Activated T-cell treated with anti-CD3 and anti-CD28 coated beads, Interleukin-2, amount 50 U/mL, for 1 hour (primary cell): Measurements from ENCODE around the gene RAB40C.

Source experiments
- DNase-seq: peaks from one replicate; pipeline ENCODE4 v3.0.0-alpha.2; 2020

The RAB40C gene

GRCh38 chr16:589658-590187 lies at the start of gene RAB40C:
Gene RAB40C (plus strand): TSS chr16:590066. CDS start chr16:590292, 226 bp downstream.
- peak; percentile 97 for DNase-seq

- no peak for DNase-seq
Observed at GRCh38 chr16:540645-541340, 49.1 kb upstream of the RAB40C start.

- DNase-seq, result no peak
Observed at GRCh38 chr16:543301-544164, 46.3 kb upstream of the RAB40C start.

DNA sequence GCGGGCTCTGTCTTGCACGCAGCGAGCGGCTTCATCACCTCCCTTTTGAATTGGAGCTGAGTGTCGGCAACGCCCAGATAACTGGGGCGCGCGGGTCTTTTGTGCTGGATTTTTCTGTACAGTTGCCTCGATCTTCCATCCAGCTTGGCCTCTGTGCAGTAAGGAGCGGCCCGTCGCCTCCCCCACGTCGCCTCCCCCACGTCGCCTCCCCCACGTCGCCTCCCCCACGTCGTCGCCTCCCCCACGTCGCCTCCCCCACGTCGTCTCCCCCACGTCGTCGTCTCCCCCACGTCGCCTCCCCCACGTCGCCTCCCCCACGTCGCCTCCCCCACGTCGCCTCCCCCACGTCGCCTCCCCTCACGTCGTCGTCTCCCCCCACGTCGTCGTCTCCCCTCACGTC lies 45.3 kb upstream of the RAB40C start:
- no peak for DNase-seq

DNA sequence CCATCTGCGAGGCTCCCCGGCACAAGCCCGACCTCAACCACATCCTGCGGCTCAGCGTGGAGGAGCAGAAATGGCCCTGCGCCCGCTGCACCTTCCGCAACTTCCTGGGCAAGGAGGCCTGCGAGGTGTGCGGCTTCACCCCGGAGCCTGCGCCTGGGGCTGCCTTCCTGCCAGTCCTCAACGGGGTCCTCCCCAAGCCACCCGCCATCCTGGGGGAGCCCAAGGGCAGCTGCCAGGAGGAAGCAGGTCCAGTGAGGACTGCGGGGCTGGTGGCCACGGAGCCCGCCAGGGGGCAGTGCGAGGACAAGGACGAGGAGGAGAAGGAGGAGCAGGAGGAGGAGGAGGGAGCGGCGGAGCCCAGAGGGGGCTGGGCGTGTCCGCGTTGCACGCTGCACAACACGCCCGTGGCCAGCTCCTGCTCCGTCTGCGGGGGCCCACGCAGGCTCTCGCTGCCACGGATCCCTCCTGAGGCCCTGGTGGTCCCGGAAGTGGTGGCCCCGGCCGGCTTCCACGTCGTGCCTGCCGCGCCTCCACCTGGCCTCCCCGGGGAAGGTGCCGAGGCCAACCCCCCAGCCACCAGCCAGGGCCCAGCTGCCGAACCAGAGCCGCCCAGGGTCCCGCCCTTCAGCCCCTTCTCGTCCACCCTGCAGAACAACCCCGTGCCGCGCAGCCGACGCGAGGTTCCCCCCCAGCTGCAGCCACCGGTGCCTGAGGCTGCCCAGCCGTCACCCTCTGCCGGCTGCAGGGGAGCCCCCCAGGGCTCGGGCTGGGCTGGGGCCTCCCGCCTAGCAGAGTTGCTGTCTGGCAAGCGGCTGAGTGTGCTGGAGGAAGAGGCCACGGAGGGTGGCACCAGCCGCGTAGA lies 42.7 kb upstream of the RAB40C start:
- peak; percentile 64 for DNase-seq

- DNase-seq, result no peak
Observed at GRCh38 chr16:548586-548985, 41.3 kb upstream of the RAB40C start.

DNA sequence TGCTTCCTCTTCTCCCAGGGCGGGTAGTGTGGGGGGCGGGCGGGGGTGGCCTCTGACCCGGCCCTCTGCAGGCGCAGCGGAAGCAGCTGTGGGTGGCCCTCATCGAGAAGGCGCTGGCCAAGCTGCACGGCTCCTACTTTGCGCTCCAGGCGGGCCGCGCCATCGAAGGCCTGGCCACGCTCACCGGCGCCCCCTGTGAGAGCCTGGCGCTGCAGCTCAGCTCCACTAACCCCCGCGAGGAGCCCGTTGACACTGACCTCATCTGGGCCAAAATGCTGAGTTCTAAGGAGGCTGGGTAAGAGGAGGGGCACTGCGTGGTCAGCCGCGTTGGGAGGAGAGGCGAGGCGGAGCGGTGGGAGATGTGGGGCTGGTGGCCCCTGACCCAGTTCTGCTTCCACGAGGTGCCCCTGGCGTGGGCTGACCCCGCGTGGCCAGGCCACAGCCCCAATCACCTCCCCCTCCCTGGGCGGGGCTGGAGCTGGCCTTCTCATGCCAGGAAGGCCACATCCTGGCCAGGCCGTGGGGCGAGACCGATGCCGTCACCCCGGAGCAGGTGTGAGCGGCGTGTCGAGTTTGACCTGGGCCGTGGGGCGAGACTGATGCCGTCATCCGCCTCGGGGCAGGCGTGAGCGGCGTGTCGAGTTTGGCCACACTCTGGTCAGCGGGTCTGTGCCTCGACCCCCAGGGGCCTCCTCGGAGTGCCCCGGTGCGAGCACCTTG lies 40.2 kb upstream of the RAB40C start:
- DNase-seq, result no peak

GRCh38 chr16:551210-551609 lies 38.7 kb upstream of the RAB40C start:
- no peak for DNase-seq

DNA sequence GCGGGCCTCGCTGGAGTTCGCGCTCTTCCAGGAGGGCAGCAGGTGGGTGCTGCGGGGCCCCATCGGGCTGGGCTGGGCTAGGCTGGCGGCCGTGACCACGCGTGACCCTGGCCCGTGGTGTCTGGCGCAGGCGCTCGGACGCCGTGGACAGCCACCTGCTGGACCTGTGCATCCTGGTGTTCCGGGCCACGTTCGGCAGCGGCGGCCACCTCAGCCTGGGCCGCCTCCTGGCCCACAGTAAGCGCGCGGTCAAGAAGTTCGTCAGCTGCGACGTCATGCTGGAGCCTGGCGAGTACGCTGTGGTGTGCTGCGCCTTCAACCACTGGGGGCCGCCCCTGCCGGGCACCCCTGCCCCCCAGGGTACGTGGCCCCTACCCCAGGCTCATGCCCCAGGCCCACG lies 37.7 kb upstream of the RAB40C start:
- DNase-seq, result no peak

GRCh38 chr16:553601-554296 lies 36.1 kb upstream of the RAB40C start:
- DNase-seq, result no peak

GRCh38 chr16:554297-554621 lies 35.6 kb upstream of the RAB40C start:
- no peak for DNase-seq

- no peak for DNase-seq
Observed at GRCh38 chr16:554640-555365, 35.1 kb upstream of the RAB40C start.

- DNase-seq, result no peak
Observed at GRCh38 chr16:555528-556473, 34.1 kb upstream of the RAB40C start.

- no peak for DNase-seq
Observed at GRCh38 chr16:556474-557173, 33.2 kb upstream of the RAB40C start.

- no peak for DNase-seq
Observed at GRCh38 chr16:557463-558297, 32.2 kb upstream of the RAB40C start.

DNA sequence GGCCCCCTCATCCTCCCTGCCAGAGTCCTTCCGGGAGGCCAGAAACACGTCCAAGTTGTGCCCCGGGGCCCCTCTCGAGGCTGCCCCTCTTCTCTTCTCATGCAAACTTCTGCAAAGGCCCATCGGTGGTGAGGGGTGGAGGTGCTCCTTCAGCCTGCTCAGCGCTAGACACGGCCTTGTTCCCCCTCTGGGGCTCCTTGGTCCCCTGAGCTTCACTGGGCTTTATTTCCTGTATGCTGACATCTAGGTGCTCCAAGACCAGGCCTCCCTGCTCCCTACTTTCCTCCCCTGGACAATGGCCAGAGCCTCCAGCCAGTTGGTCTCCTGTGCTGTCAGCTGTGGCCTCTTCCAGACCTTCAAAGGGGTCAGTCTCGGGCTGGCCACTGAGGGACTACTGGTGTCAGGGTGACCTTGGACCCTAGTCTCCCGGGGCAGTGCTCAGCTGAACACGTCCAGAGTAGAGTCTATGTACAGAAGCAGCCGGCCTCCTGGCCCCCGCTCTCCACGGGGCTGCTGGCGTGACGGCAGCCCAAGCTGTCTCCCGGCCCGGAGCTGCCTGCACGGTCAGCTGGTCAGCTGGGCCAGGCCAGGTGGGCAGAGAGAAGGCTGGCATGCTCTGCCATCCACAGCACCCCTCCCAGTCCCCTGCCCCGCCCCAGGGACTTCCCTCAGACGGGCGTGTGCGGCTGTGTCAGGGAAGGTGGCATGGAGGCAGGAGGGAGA lies 31.4 kb upstream of the RAB40C start:
- DNase-seq, result no peak

DNA sequence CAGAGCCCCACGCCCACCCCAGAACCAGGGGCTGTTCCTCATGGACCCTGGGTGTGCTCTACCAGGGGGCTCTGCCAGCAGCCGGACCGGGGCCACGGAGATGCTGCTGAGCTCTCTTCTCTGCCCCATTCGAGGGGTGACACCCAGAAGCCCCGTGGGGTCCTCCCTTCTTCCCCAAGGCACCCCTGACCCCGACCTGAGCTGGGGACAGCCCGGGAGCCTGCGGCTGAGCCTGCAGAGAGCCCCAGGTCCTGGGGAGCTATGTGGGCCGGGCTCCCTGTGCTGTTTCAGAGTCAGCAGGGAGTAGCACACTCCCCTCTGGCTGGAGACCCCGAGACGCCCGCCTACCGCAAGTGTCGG lies 30.9 kb upstream of the RAB40C start:
- DNase-seq, result no peak
